GM21423 (cell line): ENCODE measurements around the gene PROKR1.

Source experiments
- ATAC-seq: cut with Tn5 transposase; IDR thresholded peaks from one replicate; pipeline ENCODE4 v1.9.1; 2021; ENCODE audit warnings: mild to moderate bottlenecking, moderate library complexity; ENCODE audit not compliant: unreplicated experiment

Gene PROKR1

DNA sequence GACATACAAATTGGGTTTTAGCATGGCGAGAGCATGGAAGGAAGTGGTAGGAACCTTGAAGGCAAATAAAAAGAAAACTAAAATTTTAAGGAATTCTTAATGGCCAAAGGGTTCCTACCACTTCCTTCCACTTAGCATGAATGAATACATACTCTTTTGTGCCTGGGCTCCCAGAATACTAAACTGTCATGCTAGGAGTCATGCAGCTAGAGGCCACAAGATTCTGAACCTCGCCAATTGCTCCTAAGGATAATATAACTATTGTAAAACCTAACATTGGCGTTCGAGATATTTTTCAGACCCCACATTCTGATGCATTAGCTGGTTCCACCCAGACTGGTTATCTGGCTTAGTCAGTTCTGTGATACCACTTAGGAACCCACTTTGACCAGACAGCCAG lies 52.6 kb downstream of the PROKR1 start:
- ATAC-seq: no peak

DNA sequence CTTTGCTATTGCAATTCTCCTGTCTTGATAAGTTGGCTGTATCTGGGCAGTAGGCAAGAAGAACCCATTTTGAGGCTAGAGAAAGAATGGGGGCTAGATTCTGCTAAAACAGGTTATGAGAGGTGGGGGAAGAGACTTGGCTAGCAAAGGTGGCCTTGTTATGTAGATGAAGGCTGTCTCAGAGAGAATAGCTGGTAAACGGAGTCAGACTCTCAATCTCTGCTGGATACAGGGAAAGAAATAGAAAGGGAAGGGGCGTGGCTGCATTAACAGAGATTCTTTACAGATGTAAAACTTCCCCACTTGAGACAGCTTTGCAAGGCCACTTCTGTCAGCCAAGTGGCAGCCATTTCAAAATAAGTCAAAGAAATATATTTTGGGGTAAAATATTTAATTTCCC lies 53.2 kb downstream of the PROKR1 start:
- no peak for ATAC-seq

DNA sequence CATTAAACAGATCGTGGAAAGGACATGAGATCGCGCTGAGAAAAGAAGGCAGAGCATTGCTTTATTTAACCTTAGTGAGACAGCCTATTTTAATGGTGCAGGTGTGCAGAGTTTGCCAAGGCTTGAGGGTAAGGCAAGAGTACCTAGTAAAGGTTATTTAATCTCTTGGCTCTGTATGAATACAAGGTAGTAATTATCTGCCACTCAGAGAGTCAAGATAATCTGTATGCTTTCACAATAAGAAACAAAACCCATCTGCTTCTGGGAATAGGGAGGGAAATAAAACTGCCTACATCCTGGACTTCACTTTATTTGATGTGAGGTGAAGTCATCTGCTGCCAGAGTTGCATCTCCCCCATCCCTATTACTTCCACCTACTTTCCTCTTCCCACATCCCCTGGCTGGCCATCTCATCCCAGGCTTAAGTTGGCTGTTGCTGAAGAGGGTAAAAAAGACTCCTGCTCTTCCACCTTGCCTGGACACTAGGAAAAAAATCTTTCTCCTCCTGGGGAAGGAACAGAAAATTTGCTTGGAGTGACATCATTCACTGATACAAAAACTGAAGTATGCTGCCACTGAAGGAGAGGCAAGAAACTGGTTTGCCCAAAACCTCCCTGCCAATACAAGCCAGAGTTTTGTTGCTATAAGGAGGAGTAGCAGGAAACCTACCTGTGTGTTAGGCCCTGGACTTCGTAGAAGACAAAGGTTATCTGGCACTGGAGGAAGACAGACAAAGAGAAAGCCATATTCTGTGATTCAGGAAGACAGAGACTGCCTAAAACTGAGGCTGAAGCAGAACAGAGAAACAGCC lies 55.4 kb downstream of the PROKR1 start:
- ATAC-seq: no peak

DNA sequence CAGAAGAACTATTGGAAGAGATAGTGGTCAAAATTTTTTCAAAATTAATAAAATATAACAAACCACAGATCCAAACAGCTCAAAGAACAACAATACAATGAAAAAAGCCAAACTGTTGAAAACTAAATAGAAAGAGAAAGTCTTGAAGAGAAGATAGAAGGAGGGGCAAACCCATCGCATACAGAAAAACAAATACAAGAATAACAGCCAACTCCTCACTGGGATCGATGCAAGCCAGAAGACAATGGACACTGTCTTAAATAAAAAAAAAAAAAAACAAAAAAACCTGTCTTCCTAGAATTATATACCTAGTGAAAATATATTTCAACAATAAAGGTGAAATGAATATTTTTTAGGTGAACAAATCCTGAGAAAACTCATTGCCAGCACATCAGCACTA lies 57.2 kb downstream of the PROKR1 start:
- ATAC-seq: no peak

DNA sequence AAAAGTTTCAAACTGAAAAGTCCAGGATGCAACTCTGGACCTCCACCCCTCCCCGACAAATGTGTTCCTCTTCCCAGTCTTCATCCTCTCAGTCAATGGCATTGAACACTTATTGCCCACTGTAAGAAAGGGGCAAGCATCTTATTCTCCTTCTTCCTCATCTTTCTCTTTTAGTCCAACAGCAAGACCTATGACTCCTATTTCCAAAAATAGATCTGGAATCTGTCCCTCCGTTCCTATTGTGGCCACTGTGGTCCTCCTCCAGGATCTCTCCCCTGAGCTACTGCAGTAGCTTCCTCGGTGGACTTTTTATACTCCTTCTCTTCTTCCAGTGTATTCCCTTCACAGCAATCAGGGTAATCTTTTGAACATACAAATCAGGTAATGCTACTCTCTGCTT lies 63.3 kb downstream of the PROKR1 start:
- no peak for ATAC-seq
